HEK293 (cell line): ENCODE results near the gene ADGRG7.

Experiments
- CTCF ChIA-PET: fragments of 350-600 bp; formaldehyde crosslinking; extraction: SDS; loops from one replicate; lab custom pipeline; 2021; ENCODE audit warnings: antibody characterized with exemption; lab: Yijun Ruan, JAX
- POLR2A ChIA-PET: fragments of 300-600 bp; formaldehyde crosslinking; extraction: SDS; loops from one replicate; lab custom pipeline; 2020; ENCODE audit warnings: antibody characterized with exemption, inconsistent platforms; lab: Yijun Ruan, JAX
- H3K27ac ChIP-seq: fragments of 200-500 bp; sonication (Bioruptor generic); 2 replicates; pipeline ENCODE4 v1.5.1; 2014; ENCODE audit warnings: low read depth, low read length, control low read depth, inconsistent platforms; ENCODE audit errors: extremely low read depth
- H3K36me3 ChIP-seq, 2 experiments: fragments of 200-500 bp in 1 of 2; sonication (Bioruptor generic) in 1 of 2; 1 replicate in 1 of 2; 2 replicates in 1 of 2; pipeline ENCODE4 v1.5.1; 2014 to 2017; ENCODE audit warnings: inconsistent platforms in 2 of 2, low read length in 2 of 2; ENCODE audit not compliant: control insufficient read depth in 2 of 2, insufficient read depth in 1 of 2
- H3K4me1 ChIP-seq: fragments of 200-500 bp; sonication (Bioruptor generic); 2 replicates; pipeline ENCODE4 v1.5.1; 2014; ENCODE audit warnings: mild to moderate bottlenecking, low read length, inconsistent platforms; ENCODE audit not compliant: control insufficient read depth, insufficient read depth
- H3K4me3 ChIP-seq: 2 replicates; pipeline ENCODE4 v1.5.1; 2011; ENCODE audit warnings: low read depth, mild to moderate bottlenecking, control low read depth, low read length, moderate library complexity
- H3K9me3 ChIP-seq: fragments of 200-500 bp; sonication (Bioruptor generic); 2 replicates; pipeline ENCODE4 v1.5.1; 2014; ENCODE audit warnings: low read depth, low read length, inconsistent platforms; ENCODE audit not compliant: control insufficient read depth, insufficient read depth
- KLF10 ChIP-seq: fragments of 450-650 bp; IDR thresholded peaks from 2 replicates; pipeline ENCODE4 v1.5.1; 2018; ENCODE audit warnings: missing biosample characterization, mild to moderate bottlenecking, missing genetic modification characterization
- KLF8 ChIP-seq: fragments of 450-650 bp; formaldehyde crosslinking; IDR thresholded peaks from 2 replicates; pipeline ENCODE4 v1.5.1; 2016; ENCODE audit warnings: missing biosample characterization, missing genetic modification characterization
- KLF9 ChIP-seq: fragments of 450-650 bp; formaldehyde crosslinking; IDR thresholded peaks from 2 replicates; pipeline ENCODE4 v1.5.1; 2016; ENCODE audit warnings: missing biosample characterization, missing genetic modification characterization, low read depth
- ZBTB8A ChIP-seq: fragments of 450-650 bp; formaldehyde crosslinking; IDR thresholded peaks from 2 replicates; pipeline ENCODE4 v1.5.1; 2016; ENCODE audit warnings: missing biosample characterization, missing genetic modification characterization
- ZNF112 ChIP-seq: fragments of 450-650 bp; formaldehyde crosslinking; IDR thresholded peaks from 2 replicates; pipeline ENCODE4 v1.5.0; 2017; ENCODE audit warnings: missing biosample characterization, missing genetic modification characterization
- ZNF121 ChIP-seq: fragments of 450-650 bp; formaldehyde crosslinking; IDR thresholded peaks from 2 replicates; pipeline ENCODE4 v1.5.1; 2016; ENCODE audit warnings: missing biosample characterization, missing genetic modification characterization
- ZNF146 ChIP-seq: fragments of 450-650 bp; formaldehyde crosslinking; IDR thresholded peaks from 2 replicates; pipeline ENCODE4 v1.5.1; 2016; ENCODE audit warnings: missing biosample characterization, missing genetic modification characterization
- ZNF24 ChIP-seq: fragments of 450-650 bp; formaldehyde crosslinking; IDR thresholded peaks from 2 replicates; pipeline ENCODE4 v1.5.1; 2016; ENCODE audit warnings: missing biosample characterization, missing genetic modification characterization
- ZNF248 ChIP-seq: fragments of 450-650 bp; formaldehyde crosslinking; IDR thresholded peaks from 2 replicates; pipeline ENCODE4 v1.5.1; 2017; ENCODE audit warnings: missing biosample characterization, missing genetic modification characterization
- ZNF302 ChIP-seq: fragments of 450-650 bp; formaldehyde crosslinking; IDR thresholded peaks from 2 replicates; pipeline ENCODE4 v1.5.1; 2016; ENCODE audit warnings: missing biosample characterization, missing genetic modification characterization, low read depth
- ZNF335 ChIP-seq: fragments of 450-650 bp; formaldehyde crosslinking; conservative IDR thresholded peaks from 2 replicates; pipeline ENCODE4 v1.5.1; 2016; ENCODE audit warnings: missing biosample characterization, missing genetic modification characterization
- ZNF404 ChIP-seq: fragments of 450-650 bp; formaldehyde crosslinking; IDR thresholded peaks from 2 replicates; pipeline ENCODE4 v1.5.1; 2017; ENCODE audit warnings: missing biosample characterization, missing genetic modification characterization
- ZNF416 ChIP-seq: fragments of 450-650 bp; formaldehyde crosslinking; IDR thresholded peaks from 2 replicates; pipeline ENCODE4 v1.5.1; 2016; ENCODE audit warnings: missing biosample characterization, missing genetic modification characterization
- ZNF48 ChIP-seq: fragments of 450-650 bp; formaldehyde crosslinking; IDR thresholded peaks from 2 replicates; pipeline ENCODE4 v1.5.1; 2016; ENCODE audit warnings: missing biosample characterization, missing genetic modification characterization
- ZNF514 ChIP-seq: fragments of 450-650 bp; formaldehyde crosslinking; IDR thresholded peaks from 2 replicates; pipeline ENCODE4 v1.5.1; 2016; ENCODE audit warnings: missing biosample characterization, missing genetic modification characterization
- ZNF571 ChIP-seq: fragments of 450-650 bp; formaldehyde crosslinking; IDR thresholded peaks from 2 replicates; pipeline ENCODE4 v1.5.0; 2017; ENCODE audit warnings: missing biosample characterization, missing genetic modification characterization
- ZNF610 ChIP-seq: fragments of 450-650 bp; formaldehyde crosslinking; IDR thresholded peaks from 2 replicates; pipeline ENCODE4 v1.5.1; 2016; ENCODE audit warnings: missing biosample characterization, missing genetic modification characterization, borderline replicate concordance
- ZNF76 ChIP-seq: fragments of 450-650 bp; formaldehyde crosslinking; IDR thresholded peaks from 2 replicates; pipeline ENCODE4; 2016; ENCODE audit warnings: low read depth, missing biosample characterization, missing genetic modification characterization, borderline replicate concordance
- ZNF768 ChIP-seq: fragments of 450-650 bp; formaldehyde crosslinking; IDR thresholded peaks from 2 replicates; pipeline ENCODE4 v1.5.1; 2018; ENCODE audit warnings: missing biosample characterization, mild to moderate bottlenecking, missing genetic modification characterization
- TF ChIP-seq, protein P1 (sequence below): fragments of 450-650 bp; formaldehyde crosslinking; IDR thresholded peaks from 2 replicates; pipeline ENCODE4 v1.5.1; 2016; ENCODE audit warnings: missing biosample characterization, missing genetic modification characterization
- TF ChIP-seq, protein P2 (sequence below): fragments of 450-650 bp; formaldehyde crosslinking; IDR thresholded peaks from 2 replicates; pipeline ENCODE4 v1.5.1; 2016; ENCODE audit warnings: missing biosample characterization, missing genetic modification characterization
- TF ChIP-seq, protein P3 (sequence below): fragments of 450-650 bp; formaldehyde crosslinking; IDR thresholded peaks from 2 replicates; pipeline ENCODE4 v1.5.1; 2016; ENCODE audit warnings: missing biosample characterization, missing genetic modification characterization
- TF ChIP-seq, protein P4 (sequence below): fragments of 450-650 bp; formaldehyde crosslinking; IDR thresholded peaks from 2 replicates; pipeline ENCODE4 v1.5.1; 2016; ENCODE audit warnings: missing biosample characterization, missing genetic modification characterization

The ADGRG7 gene

DNA sequence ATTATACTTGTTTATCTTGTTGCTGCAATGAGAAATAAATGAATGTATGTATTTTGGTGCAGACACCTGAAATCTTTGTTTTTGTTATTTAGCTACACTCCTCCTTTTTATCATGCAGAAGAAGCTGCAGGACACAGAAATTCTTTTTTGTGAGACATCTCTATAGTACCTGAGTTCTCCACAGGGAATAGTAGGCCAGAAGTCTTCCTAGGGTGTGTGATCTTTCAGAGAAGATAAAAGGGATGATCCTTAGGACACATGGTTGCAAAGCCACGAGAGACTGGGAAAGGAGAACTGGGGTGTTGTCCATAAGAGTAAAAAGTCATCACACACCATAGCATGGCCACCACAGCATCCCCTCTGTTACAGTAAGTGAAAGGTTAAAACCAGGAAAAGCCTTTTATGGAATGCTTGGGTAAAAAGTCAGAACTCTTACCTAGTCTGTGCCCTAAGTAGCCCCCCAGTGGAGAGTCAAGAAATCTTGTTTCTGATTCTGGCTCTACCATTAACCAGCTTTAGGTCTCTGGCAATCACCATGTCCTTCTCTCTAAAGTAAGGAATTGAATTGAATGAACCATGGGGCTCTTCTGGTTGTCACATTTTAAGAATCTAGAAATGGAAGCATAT lies 31.9 kb upstream of the ADGRG7 start:
- POLR2A ChIA-PET: no interaction called here
- H3K27ac ChIP-seq: no peak overlapping the region
- CTCF ChIA-PET: interaction anchor here (0.7 to 1.0 kb wide), 3 partner anchors 23 to 116 kb away, joined by 3 to 6 read pairs (median 3); no protein-coding TSS in a partner anchor
- H3K4me3 ChIP-seq: no peak overlapping the region
- no peaks in the 10 kb centered on the region for H3K4me1 ChIP-seq
- TF ChIP-seq KLF10 (tag by site-specific recombination) (no peak), ZNF416 (no peak), ZNF24 (tag by site-specific recombination) (no peak), ZBTB8A (tag by site-specific recombination) (no peak), ZNF514 (no peak), KLF8 (tag by site-specific recombination) (no peak), KLF9 (tag by site-specific recombination) (no peak), ZNF248 (no peak), ZNF571 (tag by site-specific recombination) (no peak), ZNF112 (no peak)
- TF ChIP-seq, protein P1, sequence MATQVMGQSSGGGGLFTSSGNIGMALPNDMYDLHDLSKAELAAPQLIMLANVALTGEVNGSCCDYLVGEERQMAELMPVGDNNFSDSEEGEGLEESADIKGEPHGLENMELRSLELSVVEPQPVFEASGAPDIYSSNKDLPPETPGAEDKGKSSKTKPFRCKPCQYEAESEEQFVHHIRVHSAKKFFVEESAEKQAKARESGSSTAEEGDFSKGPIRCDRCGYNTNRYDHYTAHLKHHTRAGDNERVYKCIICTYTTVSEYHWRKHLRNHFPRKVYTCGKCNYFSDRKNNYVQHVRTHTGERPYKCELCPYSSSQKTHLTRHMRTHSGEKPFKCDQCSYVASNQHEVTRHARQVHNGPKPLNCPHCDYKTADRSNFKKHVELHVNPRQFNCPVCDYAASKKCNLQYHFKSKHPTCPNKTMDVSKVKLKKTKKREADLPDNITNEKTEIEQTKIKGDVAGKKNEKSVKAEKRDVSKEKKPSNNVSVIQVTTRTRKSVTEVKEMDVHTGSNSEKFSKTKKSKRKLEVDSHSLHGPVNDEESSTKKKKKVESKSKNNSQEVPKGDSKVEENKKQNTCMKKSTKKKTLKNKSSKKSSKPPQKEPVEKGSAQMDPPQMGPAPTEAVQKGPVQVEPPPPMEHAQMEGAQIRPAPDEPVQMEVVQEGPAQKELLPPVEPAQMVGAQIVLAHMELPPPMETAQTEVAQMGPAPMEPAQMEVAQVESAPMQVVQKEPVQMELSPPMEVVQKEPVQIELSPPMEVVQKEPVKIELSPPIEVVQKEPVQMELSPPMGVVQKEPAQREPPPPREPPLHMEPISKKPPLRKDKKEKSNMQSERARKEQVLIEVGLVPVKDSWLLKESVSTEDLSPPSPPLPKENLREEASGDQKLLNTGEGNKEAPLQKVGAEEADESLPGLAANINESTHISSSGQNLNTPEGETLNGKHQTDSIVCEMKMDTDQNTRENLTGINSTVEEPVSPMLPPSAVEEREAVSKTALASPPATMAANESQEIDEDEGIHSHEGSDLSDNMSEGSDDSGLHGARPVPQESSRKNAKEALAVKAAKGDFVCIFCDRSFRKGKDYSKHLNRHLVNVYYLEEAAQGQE (tag by site-specific recombination): no peak
- TF ChIP-seq, protein P2, sequence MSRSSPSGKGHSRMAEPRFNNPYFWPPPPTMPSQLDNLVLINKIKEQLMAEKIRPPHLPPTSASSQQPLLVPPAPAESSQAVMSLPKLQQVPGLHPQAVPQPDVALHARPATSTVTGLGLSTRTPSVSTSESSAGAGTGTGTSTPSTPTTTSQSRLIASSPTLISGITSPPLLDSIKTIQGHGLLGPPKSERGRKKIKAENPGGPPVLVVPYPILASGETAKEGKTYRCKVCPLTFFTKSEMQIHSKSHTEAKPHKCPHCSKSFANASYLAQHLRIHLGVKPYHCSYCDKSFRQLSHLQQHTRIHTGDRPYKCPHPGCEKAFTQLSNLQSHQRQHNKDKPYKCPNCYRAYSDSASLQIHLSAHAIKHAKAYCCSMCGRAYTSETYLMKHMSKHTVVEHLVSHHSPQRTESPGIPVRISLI (tag by site-specific recombination): no peak
- TF ChIP-seq, protein P3, sequence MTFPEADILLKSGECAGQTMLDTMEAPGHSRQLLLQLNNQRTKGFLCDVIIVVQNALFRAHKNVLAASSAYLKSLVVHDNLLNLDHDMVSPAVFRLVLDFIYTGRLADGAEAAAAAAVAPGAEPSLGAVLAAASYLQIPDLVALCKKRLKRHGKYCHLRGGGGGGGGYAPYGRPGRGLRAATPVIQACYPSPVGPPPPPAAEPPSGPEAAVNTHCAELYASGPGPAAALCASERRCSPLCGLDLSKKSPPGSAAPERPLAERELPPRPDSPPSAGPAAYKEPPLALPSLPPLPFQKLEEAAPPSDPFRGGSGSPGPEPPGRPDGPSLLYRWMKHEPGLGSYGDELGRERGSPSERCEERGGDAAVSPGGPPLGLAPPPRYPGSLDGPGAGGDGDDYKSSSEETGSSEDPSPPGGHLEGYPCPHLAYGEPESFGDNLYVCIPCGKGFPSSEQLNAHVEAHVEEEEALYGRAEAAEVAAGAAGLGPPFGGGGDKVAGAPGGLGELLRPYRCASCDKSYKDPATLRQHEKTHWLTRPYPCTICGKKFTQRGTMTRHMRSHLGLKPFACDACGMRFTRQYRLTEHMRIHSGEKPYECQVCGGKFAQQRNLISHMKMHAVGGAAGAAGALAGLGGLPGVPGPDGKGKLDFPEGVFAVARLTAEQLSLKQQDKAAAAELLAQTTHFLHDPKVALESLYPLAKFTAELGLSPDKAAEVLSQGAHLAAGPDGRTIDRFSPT: no peak
- H3K9me3 ChIP-seq: no peaks in the 10 kb centered on the region
- H3K36me3 ChIP-seq: no peaks in the 10 kb centered on the region

DNA sequence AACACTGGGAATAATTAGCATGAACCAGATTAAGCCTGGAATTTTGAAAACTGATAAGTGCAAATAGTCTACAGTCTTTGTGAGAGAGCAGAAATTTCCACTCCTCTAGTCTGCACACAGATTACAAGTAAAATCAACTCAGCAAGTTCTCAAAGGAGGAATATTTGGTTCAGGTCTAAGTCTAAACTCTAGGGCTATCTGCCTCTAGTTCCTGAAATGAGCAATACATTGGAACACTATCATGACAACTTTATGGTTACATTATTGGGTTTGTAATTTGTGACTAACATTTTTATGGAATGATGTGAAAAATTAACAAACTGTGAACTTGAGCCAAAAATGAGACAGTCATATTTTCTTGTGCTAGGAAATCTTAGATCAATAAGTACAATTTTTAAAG lies 30.8 kb upstream of the ADGRG7 start:
- Histone ChIP-seq H3K36me3 (no peaks in the 10 kb centered on the region), H3K4me1 (no peaks in the 10 kb centered on the region), H3K27ac (no peak overlapping the region), H3K4me3 (no peak overlapping the region), H3K9me3 (no peaks in the 10 kb centered on the region)
- TF ChIP-seq ZNF121 (tag by site-specific recombination) (no peak), ZNF76 (tag by site-specific recombination) (no peak), ZNF404 (no peak), ZNF302 (tag by site-specific recombination) (no peak), ZNF335 (tag by site-specific recombination) (no peak), ZNF146 (tag by site-specific recombination) (no peak), ZNF610 (tag by site-specific recombination) (no peak), ZNF768 (tag by site-specific recombination) (no peak), ZNF48 (tag by site-specific recombination) (no peak)
- TF ChIP-seq, protein P4, sequence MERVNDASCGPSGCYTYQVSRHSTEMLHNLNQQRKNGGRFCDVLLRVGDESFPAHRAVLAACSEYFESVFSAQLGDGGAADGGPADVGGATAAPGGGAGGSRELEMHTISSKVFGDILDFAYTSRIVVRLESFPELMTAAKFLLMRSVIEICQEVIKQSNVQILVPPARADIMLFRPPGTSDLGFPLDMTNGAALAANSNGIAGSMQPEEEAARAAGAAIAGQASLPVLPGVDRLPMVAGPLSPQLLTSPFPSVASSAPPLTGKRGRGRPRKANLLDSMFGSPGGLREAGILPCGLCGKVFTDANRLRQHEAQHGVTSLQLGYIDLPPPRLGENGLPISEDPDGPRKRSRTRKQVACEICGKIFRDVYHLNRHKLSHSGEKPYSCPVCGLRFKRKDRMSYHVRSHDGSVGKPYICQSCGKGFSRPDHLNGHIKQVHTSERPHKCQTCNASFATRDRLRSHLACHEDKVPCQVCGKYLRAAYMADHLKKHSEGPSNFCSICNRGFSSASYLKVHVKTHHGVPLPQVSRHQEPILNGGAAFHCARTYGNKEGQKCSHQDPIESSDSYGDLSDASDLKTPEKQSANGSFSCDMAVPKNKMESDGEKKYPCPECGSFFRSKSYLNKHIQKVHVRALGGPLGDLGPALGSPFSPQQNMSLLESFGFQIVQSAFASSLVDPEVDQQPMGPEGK (tag by site-specific recombination): no peak
- CTCF ChIA-PET: interaction anchor here (1.0 kb wide), 1 partner anchor 116 kb away, joined by 6 read pairs; no protein-coding TSS in a partner anchor
- POLR2A ChIA-PET: no interaction called here
